HG03066 (cell line): ENCODE data around the gene AAK1.

ENCODE experiments used
- ATAC-seq: cut with Tn5 transposase; IDR thresholded peaks from one replicate; pipeline ENCODE4 v1.9.1; 2021; ENCODE audit warnings: low read depth; ENCODE audit not compliant: unreplicated experiment

AAK1 gene

GRCh38 chr2:69604026-69604678, 39.4 kb downstream of the AAK1 start:
- no peak for ATAC-seq

- no peak for ATAC-seq
Observed at GRCh38 chr2:69603146-69603743, 40.3 kb downstream of the AAK1 start.

- ATAC-seq, result no peak
Observed at GRCh38 chr2:69601179-69601612, 42.3 kb downstream of the AAK1 start.

GRCh38 chr2:69600425-69600824, 43.1 kb downstream of the AAK1 start:
- ATAC-seq, result no peak

GRCh38 chr2:69597843-69598610, 45.5 kb downstream of the AAK1 start:
- no peak for ATAC-seq

- ATAC-seq, result no peak
Observed at GRCh38 chr2:69597105-69597504, 46.4 kb downstream of the AAK1 start.

GRCh38 chr2:69594341-69594740, 49.2 kb downstream of the AAK1 start:
- ATAC-seq, result no peak

- no peak for ATAC-seq
Observed at GRCh38 chr2:69592511-69592910, 51.0 kb downstream of the AAK1 start.

GRCh38 chr2:69589973-69590652, 53.4 kb downstream of the AAK1 start:
- no peak for ATAC-seq

GRCh38 chr2:69588945-69589344, 54.6 kb downstream of the AAK1 start:
- ATAC-seq, result no peak

GRCh38 chr2:69588403-69588802, 55.1 kb downstream of the AAK1 start:
- no peak for ATAC-seq

- no peak for ATAC-seq
Observed at GRCh38 chr2:69585855-69586555, 57.5 kb downstream of the AAK1 start.

GRCh38 chr2:69584127-69584889, 59.2 kb downstream of the AAK1 start:
- ATAC-seq, result no peak

GRCh38 chr2:69583321-69583833, 60.2 kb downstream of the AAK1 start:
- no peak for ATAC-seq

GRCh38 chr2:69582582-69583176, 60.9 kb downstream of the AAK1 start:
- ATAC-seq, result no peak

- no peak for ATAC-seq
Observed at GRCh38 chr2:69581774-69582581, 61.6 kb downstream of the AAK1 start.

GRCh38 chr2:69580486-69580885, 63.1 kb downstream of the AAK1 start:
- no peak for ATAC-seq

- ATAC-seq, result no peak
Observed at GRCh38 chr2:69579536-69579935, 64.0 kb downstream of the AAK1 start.

GRCh38 chr2:69578198-69578540, 65.4 kb downstream of the AAK1 start:
- ATAC-seq, result no peak
